Kidney (tissue), 14 donors: ENCODE data around the gene PDE8A. TPM values are rescaled to one million over a fixed set of nuclear protein-coding genes. Genes with fewer than 3 reads are reported as not detected.

ENCODE experiments used
- DNase-seq, 5 donors: peaks; one replicate each; pipeline ENCODE4 v3.0.0-alpha.2; 2013 to 2020
- FAIRE-seq: peaks from 2 replicates; lab custom pipeline; 2012; peaks lifted over from hg19 to GRCh38; lab: Jason Lieb, UNC
- H3K27ac ChIP-seq, 2 donors: one replicate each; pipeline ENCODE4 v1.7.0; 2013; ENCODE audit warnings: low read depth in 2 of 2, low read length in 2 of 2, inconsistent platforms in 1 of 2
- H3K27me3 ChIP-seq: one replicate; pipeline ENCODE4 v1.7.1; 2013; ENCODE audit warnings: low read length, inconsistent platforms; ENCODE audit not compliant: control insufficient read depth, insufficient read depth
- H3K36me3 ChIP-seq, 3 donors: one replicate each; pipeline versions ENCODE4 v1.7.0 to v1.7.1; 2013; ENCODE audit warnings: low read length in 3 of 3, control low read depth in 1 of 3, inconsistent platforms in 1 of 3; ENCODE audit not compliant: insufficient read depth in 3 of 3, control insufficient read depth in 2 of 3
- H3K4me1 ChIP-seq, 3 donors: one replicate each; pipeline versions ENCODE4 v1.7.0 to v1.7.1; 2013; ENCODE audit warnings: low read length in 3 of 3, inconsistent platforms in 1 of 3, low read depth in 1 of 3; ENCODE audit not compliant: control insufficient read depth in 2 of 3, insufficient read depth in 2 of 3
- H3K4me3 ChIP-seq, 3 donors: one replicate each; pipeline versions ENCODE4 v1.7.0 to v1.8.1; 2013; ENCODE audit warnings: low read length in 3 of 3, control low read depth in 1 of 3, inconsistent platforms in 1 of 3
- H3K9ac ChIP-seq, 3 donors: one replicate each; pipeline versions ENCODE4 v1.7.0 to v1.7.1; 2013; ENCODE audit warnings: low read length in 3 of 3, control low read depth in 1 of 3, inconsistent platforms in 1 of 3
- H3K9me3 ChIP-seq, 3 donors: one replicate each; pipeline versions ENCODE4 v1.7.0 to v1.7.1; 2013; ENCODE audit warnings: low read length in 3 of 3, control low read depth in 1 of 3, inconsistent platforms in 1 of 3; ENCODE audit not compliant: control insufficient read depth in 2 of 3, insufficient read depth in 1 of 3
- intact Hi-C: fragments of 100-400 bp; cut with DNase I; formaldehyde crosslinking; loops from one replicate; pipeline ENCODE4 v1.11.1; 2022
- polyA plus RNA-seq: library from polyadenylated mRNA; stranded (reverse); fragments of 350-450 nt; fragmentation: Illumina TruSeq; extraction: RNeasy Lipid Tissue Mini Kit (QIAGEN cat#74804); gene quantifications from one replicate; pipeline ENCODE4 v1.2.3, GENCODE V29; 2014; ENCODE audit warnings: low read depth, low replicate concordance; ENCODE audit not compliant: insufficient read depth
- total RNA-seq: library from RNA; stranded (reverse); fragmentation: NEBNext Ultra II Directional; extraction: Animal tissue kit (Norgen Biotek cat#: 25700); gene quantifications from one replicate; pipeline ENCODE4 v1.2.1, GENCODE V29; 2021
- TF ChIP-seq, protein P1 (sequence below): IDR thresholded peaks from 3 replicates; pipeline ENCODE4 v1.5.1; 2012; ENCODE audit warnings: mild to moderate bottlenecking, moderate library complexity, borderline replicate concordance; ENCODE audit not compliant: insufficient read depth; ENCODE audit errors: extremely low read depth
- donor health status: control.
- donor health status: control.
- donor health status: control.
- donor health status: control.
- donor health status: control.
- donor health status: DM: yes; HTN: yes; CAD: no.
- donor health status: Normal renal cell carcinoma (clear cell type).

The PDE8A gene
- total and polyA plus RNA-seq, 2 donors from 2014 or later = 20.3 to 37.5 TPM

DNA sequence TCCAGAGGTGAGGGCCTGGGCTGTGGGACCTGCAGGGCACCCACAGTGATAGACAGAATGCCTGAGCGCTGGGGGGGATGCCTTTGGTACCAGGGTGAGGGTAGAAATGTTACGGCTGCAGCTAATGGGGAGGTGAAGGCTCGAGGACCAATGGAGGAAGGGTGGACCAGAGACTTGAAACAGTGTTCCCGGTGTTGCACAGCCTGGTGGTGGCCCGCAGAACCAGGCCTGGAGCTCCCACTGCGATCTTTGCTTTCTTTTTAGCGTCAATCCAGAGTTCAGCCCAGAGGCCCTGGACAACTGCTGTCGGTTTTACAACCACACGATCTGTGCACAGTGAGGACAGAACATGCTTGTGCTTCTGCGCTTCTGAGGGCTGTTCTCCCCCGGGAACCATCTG lies 36.8 kb upstream of the PDE8A start:
- H3K27ac ChIP-seq = no peak overlapping the region
- intact Hi-C loops = no loop called here
- TF ChIP-seq, protein P1, sequence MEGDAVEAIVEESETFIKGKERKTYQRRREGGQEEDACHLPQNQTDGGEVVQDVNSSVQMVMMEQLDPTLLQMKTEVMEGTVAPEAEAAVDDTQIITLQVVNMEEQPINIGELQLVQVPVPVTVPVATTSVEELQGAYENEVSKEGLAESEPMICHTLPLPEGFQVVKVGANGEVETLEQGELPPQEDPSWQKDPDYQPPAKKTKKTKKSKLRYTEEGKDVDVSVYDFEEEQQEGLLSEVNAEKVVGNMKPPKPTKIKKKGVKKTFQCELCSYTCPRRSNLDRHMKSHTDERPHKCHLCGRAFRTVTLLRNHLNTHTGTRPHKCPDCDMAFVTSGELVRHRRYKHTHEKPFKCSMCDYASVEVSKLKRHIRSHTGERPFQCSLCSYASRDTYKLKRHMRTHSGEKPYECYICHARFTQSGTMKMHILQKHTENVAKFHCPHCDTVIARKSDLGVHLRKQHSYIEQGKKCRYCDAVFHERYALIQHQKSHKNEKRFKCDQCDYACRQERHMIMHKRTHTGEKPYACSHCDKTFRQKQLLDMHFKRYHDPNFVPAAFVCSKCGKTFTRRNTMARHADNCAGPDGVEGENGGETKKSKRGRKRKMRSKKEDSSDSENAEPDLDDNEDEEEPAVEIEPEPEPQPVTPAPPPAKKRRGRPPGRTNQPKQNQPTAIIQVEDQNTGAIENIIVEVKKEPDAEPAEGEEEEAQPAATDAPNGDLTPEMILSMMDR = no peak
- no peak overlapping the region for H3K9ac ChIP-seq
- H3K9me3 ChIP-seq = no peaks in the 10 kb centered on the region
- no peaks in the 10 kb centered on the region for H3K27me3 ChIP-seq
- no peak for DNase-seq
- peaks cover 0 to 2% (median 0%) of the 10 kb centered on the region in 3 donors for H3K4me1 ChIP-seq
- peaks cover 0 to 2% (median 0%) of the 10 kb centered on the region in 3 donors for H3K36me3 ChIP-seq
- H3K4me3 ChIP-seq = no peak overlapping the region
- no peak for FAIRE-seq

DNA sequence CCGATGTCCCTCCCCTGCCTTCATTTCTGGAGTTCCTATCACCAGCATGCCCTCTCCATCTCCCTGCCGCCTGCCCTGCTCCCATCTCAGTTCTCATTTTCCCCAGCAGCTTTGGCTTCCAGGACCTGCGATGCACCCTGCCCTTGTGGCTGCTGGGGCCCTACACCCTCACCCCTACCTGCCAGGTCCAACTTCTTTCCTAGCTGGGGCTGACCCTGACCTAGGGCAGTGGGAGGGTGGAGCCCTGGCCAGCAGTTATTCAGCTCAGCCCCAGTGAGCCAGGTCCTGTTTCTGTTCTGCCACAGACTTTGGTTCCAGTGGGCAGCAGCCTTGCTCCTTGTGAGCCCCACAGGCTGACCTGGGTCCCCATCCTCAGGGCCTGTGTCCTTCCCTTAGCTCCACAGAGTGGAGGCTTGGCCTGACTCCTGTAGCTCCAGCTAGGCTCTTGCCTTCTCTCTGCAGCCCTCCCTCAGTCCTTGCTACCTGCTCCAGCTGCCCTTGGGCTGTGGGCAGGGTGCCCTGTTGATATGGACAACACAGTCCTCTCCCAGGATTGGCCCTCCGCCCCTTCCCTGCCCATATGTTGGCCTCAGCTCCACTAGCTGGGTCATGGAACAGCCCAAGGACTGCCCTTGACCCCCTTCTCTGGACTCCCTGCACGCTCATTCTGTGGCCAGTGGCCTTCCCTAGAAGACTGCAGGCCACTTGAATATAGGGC lies 34.7 kb upstream of the PDE8A start:
- Histone ChIP-seq H3K9ac (no peak overlapping the region), H3K27ac (no peak overlapping the region), H3K9me3 (no peaks in the 10 kb centered on the region), H3K4me3 (no peak overlapping the region), H3K4me1 (peaks cover 0 to 2% (median 0%) of the 10 kb centered on the region in 3 donors), H3K36me3 (no peaks in the 10 kb centered on the region), H3K27me3 (no peaks in the 10 kb centered on the region)
- TF ChIP-seq, protein P1 = no peak
- no peak for FAIRE-seq
- intact Hi-C loops = no loop called here
- DNase-seq = no peak

DNA sequence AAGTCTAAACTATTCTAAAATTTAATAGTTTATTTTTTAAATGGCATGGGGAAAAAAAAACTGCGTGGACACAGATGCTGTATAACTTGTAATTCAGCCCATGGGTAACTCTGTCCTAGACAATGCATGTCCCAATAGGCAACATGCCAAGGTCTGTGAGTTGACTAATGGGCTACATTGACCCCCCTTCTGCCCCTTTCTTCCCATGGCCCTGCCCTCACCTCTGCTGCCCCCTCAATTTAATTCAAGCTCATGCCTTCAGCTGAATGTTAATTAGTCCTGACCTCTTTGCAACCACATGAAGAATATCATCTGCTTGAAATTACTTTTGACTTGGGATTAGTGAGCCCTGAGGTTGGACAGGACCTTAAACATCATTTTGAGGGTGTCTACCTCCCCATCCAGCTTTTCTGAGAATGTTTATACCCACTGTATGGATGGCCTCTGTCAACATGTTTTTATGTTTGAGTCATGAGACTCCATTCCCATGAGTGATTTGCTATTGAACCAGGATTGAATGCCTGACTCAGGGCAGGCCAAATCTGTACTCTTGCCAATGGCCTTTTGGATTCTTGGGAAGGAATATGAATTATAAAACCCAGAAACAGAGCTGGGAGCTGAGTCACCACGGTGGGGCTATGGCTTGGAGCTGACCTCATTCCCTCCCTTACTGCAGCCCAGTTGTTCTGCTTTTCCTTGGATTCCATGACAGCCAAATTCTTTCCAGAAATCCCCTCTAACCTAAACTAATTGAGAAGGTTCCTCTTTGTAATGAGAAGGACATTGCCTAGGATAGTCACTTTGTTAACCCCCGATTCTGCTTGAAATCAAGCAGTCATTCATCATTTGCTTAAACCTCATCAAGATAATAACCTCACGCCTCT lies 33.5 kb upstream of the PDE8A start:
- H3K36me3 ChIP-seq = no peaks in the 10 kb centered on the region
- H3K27me3 ChIP-seq = no peaks in the 10 kb centered on the region
- FAIRE-seq (no peak), DNase-seq (peak in 1 of 5 donors; percentile 46)
- peaks cover 0 to 2% (median 0%) of the 10 kb centered on the region in 3 donors for H3K4me1 ChIP-seq
- H3K27ac ChIP-seq = peak overlapping the region in 1 of 2 donors; percentile 33
- TF ChIP-seq, protein P1 = no peak
- intact Hi-C loops = no loop called here
- no peak overlapping the region for H3K4me3 ChIP-seq
- H3K9me3 ChIP-seq = no peaks in the 10 kb centered on the region
- H3K9ac ChIP-seq = no peak overlapping the region
